HG02678 (cell line): Measurements from ENCODE around the gene RSRP1.

ENCODE experiments used
- ATAC-seq: cut with Tn5 transposase; IDR thresholded peaks from one replicate; pipeline ENCODE4 v1.9.1; 2021; ENCODE audit warnings: mild to moderate bottlenecking, moderate library complexity; ENCODE audit not compliant: unreplicated experiment

Gene RSRP1

GRCh38 chr1:25220666-25221065, 26.6 kb downstream of the RSRP1 start:
- no peak for ATAC-seq

GRCh38 chr1:25219661-25220251, 27.5 kb downstream of the RSRP1 start:
- no peak for ATAC-seq

GRCh38 chr1:25217598-25218232, 29.5 kb downstream of the RSRP1 start:
- ATAC-seq, result no peak

GRCh38 chr1:25217015-25217414, 30.2 kb downstream of the RSRP1 start:
- no peak for ATAC-seq

- ATAC-seq, result no peak
Observed at GRCh38 chr1:25216123-25216522, 31.1 kb downstream of the RSRP1 start.

DNA sequence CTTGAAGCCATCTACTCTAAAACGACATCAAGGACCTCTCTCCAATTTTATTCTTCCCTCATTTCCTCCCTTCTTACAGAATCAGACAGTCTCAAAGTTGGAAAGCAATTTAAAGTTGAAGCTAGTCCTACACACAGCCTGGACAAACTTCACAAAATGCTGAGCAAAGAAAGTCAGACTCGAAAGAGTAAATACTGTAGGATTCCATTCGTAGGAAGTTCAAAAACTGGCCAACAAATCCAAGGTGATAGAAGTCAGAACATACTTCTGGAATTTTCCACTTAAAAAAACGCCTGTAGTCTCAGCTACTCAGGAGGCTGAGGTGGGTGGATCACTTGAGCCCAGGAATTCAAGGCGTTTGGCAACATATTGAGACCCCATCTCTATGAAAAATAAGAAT, 34.5 kb downstream of the RSRP1 start:
- no peak for ATAC-seq

- ATAC-seq, result no peak
Observed at GRCh38 chr1:25210728-25211127, 36.5 kb downstream of the RSRP1 start.

DNA sequence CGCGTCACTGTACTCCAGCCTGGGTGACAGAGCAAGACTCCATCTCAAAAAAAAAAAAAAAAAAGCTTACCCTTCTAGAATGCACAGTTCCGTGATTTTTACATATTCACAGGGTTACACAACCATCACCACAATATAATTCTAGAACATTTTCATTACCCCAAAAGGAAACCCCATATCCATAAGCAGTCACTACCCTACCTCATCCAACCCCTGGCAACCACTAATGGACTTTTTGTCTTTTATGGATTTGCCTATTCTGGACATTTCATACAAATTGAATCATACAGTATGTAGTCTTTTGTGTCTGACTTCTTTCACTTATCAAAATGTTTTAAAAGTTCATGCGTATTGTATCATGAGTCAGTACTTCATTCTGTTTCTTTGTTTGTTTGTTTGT, 37.7 kb downstream of the RSRP1 start:
- ATAC-seq, result no peak

- no peak for ATAC-seq
Observed at GRCh38 chr1:25208561-25209222, 38.6 kb downstream of the RSRP1 start.

GRCh38 chr1:25208092-25208491, 39.2 kb downstream of the RSRP1 start:
- ATAC-seq, result no peak

- no peak for ATAC-seq
Observed at GRCh38 chr1:25206201-25206600, 41.1 kb downstream of the RSRP1 start.

DNA sequence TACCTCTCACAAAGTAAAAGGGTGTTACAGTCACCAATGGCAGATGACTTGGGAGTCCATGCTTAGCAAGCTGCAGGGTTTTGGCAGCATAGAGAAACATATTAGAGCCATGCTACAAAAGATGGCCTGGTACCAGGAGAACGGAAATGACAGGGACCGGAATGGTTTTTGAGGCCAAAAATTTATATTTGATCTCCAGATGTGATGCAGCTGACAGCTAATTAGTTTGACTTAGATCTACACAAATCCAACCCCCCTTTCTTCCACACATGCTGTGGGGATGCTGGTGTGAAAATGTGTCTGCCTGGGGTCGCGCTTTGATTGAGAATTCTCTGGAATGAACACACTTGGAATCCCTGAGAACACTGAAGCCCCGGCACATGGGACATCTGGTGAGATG, 41.5 kb downstream of the RSRP1 start:
- no peak for ATAC-seq

DNA sequence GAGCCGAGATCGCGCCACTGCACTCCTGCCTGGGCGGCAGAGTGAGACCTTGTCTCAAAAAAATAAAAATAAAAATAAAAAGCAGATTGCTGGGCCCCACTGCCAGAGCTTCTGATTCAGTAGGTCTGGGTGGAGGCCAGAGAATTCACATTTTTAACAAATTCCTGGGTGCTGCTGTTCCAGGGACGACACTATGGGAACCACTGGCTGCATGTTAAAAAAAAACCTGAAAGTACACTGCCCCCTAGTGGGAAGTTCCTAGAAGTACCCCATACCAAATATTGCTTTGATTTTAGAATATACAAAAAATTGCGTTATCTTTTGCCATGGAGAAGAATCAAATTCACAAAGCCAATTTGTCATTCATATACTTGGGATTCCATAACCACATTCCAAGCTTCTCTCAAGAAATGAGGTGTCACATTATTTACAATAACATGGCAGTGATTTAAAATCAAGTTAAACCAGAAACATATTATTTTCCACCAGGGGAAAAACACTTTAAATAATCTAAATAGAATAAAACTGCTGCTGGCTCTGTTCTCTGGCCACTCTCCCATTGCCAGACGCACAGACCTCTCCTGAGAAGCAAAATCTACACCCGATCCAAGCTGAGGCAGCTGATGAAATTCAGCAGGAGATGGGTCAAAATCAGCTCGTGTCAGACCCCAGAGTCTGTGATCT, 42.3 kb downstream of the RSRP1 start:
- ATAC-seq, result no peak

DNA sequence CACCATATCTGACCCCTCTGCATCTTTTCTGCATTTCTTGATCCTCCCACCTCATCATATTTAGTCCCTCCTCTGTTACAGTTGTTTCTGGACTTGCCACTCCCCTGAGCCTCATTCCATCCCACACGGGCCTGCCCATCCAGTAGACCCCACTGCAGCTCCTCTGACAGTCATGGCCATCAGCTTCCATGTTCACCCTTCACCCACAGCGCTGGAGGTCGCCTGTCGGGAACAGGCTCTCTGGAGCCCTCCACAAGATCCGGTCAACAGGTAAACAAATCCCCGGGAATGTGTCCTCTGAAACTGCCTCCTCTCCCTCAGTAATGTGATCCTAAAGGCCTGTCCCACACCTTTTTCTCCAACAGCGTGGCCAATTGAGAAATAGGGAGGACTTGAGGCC, 46.2 kb downstream of the RSRP1 start:
- no peak for ATAC-seq

- no peak for ATAC-seq
Observed at GRCh38 chr1:25199819-25200620, 47.2 kb downstream of the RSRP1 start.

- ATAC-seq, result no peak
Observed at GRCh38 chr1:25198663-25199252, 48.5 kb downstream of the RSRP1 start.

DNA sequence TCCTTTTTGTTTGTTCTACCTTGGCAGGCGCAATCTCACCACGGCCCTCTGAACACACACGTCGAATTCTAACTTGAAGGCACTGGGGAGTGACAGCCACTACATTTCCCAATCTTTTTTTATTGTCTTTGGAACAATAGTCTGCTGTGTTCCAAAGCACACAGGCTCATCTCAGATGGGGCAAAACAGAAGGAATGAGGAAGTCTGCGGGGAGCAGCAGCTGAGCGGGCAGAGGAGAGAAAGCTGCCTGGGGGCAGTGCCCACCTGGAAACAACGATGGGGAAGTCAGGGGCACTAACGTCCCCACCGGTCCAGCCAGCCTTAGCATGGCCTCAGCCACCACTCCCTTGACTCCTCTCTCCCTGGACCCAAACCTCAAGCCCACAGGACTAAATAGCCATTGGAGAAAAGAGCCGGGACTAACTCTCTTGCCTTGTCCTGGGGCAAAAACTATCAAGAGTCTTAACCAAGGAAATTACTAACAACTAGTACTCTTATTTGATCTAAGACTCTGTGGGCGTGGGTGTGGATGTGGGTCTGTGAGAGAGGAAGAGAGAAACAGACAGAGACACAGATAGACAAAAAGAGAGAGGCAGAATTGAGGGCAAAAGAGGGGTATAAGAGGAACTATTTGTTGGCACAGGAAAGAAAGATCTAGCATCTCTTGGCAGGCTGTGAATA, 49.1 kb downstream of the RSRP1 start:
- ATAC-seq, result no peak

DNA sequence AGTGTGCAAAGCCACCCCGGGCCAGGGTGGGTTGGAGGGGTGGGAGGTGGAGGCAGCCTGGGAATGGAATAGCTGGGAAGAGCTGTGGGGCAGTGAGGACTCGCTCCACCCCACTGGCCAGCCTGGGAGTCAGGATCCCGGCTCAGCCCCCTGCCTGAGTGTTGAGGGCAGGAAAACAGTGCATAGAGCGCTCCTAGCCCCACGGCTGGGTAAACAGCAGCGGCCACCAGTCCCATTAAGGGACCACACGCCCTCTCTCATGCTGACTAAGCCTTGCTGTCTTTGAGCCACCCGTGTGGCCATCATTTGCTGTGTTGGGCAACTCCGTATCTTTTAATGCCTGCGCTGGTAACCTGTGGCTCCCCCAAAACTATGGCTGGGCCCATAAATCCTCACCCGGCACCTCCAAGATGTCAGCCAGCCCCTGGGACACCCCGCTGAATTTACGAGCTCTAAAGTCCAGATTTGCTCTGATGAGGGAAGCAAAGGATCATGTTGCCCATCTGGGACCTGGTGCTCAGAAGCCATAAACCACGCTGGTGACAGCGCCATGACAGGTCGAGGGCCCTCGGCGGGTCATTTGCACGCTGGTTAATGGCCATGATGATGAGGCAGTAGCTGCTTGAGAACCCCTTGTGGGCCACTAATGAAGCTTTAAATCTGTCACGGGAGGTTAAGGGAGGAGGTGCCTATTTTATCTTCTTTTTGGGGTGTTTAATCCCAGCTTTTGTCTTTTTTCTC, 49.8 kb downstream of the RSRP1 start:
- no peak for ATAC-seq

GRCh38 chr1:25196830-25197229, 50.4 kb downstream of the RSRP1 start:
- no peak for ATAC-seq
